GM18951 (cell line): ENCODE results near the gene MAP7D3.
"Not testable (repeated sequence)": the region's sequence is repeated elsewhere in the genome, so short reads cannot be mapped to it uniquely, and the experiment has no call there.

ENCODE experiments used
- POLR2A ChIP-seq: IDR thresholded peaks from 4 replicates; pipeline ENCODE4 v1.6.1; 2011; ENCODE audit warnings: mild to moderate bottlenecking; ENCODE audit not compliant: insufficient read length, insufficient read depth; ENCODE audit errors: extremely low read depth
- in situ Hi-C: fragments of 300-500 bp; cut with MboI; formaldehyde crosslinking; loops from one replicate; pipeline ENCODE4 v1.12.0; 2022; ENCODE audit warnings: low sequenced_read_pairs, mixed read lengths, inconsistent platforms; ENCODE audit not compliant: unreplicated experiment

The MAP7D3 gene, protein sequence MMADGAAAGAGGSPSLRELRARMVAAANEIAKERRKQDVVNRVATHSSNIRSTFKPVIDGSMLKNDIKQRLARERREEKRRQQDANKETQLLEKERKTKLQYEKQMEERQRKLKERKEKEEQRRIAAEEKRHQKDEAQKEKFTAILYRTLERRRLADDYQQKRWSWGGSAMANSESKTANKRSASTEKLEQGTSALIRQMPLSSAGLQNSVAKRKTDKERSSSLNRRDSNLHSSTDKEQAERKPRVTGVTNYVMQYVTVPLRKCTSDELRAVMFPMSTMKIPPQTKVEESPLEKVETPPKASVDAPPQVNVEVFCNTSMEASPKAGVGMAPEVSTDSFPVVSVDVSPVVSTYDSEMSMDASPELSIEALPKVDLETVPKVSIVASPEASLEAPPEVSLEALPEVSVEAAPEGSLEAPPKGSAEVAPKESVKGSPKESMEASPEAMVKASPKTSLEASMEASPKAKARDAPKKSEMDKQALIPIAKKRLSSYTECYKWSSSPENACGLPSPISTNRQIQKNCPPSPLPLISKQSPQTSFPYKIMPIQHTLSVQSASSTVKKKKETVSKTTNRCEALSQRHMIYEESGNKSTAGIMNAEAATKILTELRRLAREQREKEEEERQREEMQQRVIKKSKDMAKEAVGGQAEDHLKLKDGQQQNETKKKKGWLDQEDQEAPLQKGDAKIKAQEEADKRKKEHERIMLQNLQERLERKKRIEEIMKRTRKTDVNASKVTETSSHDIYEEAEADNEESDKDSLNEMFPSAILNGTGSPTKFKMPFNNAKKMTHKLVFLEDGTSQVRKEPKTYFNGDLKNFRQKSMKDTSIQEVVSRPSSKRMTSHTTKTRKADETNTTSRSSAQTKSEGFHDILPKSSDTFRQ

DNA sequence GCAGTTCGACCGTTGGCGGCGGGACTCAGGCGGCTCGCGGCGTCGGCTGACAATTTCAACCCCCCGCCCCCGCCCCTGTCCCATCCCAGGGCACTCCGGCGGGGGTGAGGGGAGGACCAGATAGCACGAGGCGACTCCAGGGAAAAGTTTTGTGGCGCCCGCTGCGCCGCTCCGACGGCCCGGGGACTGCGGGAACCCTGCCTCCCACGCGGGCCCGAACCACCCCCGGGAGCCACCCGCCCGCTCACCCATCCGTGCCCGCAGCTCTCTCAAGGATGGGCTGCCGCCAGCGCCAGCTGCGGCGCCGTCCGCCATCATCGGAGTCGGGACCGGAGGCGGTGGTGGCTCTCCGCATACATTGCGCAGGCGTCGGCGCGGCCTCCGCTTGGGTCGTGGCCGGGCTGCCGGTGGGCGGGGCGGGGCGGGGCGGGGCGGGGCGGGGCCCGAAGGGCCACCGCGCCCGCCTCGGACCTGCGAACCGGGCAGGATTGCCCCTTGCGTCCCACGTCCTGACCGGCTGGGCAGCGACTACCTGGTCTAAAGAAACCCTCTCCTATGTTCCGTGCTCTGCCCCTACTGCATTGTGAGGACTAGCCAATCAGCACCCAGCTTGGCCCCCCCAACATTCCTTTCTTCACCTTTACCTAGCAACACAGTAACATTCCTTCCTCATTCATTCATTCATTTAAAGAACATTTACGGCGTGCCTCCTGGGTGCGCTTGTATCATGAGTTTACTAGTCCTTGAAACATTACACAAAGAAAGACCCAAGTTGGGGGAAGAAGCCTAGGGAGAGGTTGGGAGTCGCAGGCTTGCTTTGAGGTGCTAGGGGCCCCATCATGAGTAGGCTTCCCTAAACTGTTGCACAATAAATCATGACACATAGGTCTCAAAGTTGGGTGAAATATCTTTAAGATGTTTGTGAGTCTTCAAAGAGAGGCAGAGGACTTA, at the start of gene MAP7D3:
Gene MAP7D3, minus strand, starts transcription at position 360 of the 951 bp plus-strand sequence. Its CDS starts 42 bp downstream, at position 318.
- in situ Hi-C loops: no loop called here
- TF ChIP-seq POLR2A: peak; percentile 75

DNA sequence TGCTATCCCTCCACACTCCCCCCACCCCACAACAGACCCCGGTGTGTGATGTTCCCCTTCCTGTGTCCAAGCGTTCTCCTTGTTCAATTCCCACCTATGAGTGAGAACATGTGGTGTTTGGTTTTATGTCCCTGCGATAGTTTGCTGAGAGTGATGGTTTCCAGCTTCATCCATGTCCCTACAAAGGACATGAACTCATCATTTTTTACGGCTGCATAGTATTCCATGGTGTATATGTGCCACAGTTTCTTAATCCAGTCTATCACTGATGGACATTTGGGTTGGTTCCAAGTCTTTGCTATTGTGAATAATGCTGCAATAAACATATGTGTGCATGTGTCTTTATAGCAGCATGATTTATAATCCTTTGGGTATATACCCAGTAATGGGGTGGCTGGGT, 49.5 kb upstream of the MAP7D3 start, which contains the start of gene ADGRG4:
Gene ADGRG4, plus strand, starts transcription at position 243 of the 400 bp plus-strand sequence. CDS start 7,815 bp downstream, outside the sequence.
- in situ Hi-C loops: not testable (repeated sequence)

DNA sequence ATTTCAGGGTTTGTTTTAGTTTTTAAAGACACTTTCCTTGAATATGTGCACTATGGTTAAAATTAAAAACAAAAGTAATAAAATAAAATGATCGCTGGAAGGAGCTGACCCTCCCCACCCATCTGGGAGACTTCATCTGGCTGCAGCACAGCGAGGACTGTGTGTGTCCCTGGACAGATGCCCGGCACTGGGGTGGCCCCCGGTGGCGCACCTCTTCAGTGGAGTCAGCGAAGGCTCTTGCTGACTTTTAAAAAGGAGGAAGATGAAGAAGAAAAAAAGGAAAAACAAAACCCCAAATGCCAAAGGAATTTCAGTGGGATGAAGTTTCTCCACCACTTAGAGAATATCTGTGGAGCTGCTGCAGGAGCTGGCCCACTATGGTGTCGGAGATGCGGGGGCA, 44.2 kb upstream of the MAP7D3 start:
- in situ Hi-C loops: no loop called here
- TF ChIP-seq POLR2A: no peak

DNA sequence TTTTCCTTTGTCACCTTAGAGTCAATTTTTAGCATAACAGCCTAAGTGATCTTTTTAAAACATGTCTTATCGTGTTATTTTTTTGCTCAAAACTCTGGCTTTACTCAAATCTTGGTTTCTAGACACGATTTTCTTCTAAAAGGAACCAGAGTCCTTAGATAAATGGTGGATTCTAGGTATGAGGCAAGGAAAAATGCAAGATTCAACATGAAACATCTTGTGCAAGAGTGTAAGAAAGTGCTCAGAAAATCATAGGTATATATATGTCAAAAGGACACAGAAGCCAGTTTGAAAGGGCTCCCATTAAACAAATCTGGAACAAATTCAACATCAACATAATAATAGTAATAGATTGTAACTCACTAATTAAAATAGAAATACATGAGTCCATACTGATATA, 41.5 kb upstream of the MAP7D3 start:
- TF ChIP-seq POLR2A: no peak
- in situ Hi-C loops: no loop called here

DNA sequence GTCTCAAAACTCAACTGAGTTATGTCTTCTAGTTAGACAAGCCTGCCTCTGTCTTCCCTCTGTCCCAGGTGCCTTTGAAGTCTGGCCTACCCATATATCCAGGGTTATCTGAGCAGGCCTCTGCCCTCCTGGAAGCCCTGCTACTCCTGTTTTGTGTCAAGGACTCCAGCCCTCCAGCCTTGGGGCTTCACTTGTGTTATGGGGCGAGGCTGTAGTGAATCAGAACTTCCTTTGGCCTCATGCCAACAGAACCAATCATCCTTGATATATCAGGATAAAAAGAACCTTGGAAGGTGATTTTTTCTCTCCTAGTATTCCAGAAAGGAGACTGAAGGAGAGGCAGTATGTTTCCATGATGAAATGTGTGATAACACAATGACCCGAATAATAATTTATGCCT, 40.6 kb upstream of the MAP7D3 start:
- in situ Hi-C loops: no loop called here
- TF ChIP-seq POLR2A: no peak

DNA sequence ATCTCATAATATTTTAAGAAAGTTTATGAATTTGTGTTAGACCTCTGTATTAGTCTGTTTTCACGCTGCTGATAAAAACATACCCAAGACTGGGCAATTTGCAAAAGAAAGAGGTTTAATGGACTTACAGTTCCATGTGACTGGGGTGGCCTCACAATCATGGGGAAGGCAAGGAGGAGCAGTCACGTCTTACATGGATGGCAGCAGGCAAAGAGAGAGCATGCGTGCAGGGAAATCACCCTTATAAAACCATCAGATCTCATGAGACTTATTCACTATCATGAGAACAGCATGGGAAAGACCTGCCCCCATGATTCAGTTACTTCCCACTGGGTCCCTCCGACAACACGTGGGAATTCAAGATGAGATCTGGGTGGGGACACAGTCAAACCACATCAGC, 35.2 kb upstream of the MAP7D3 start:
- in situ Hi-C loops: not testable (repeated sequence)

DNA sequence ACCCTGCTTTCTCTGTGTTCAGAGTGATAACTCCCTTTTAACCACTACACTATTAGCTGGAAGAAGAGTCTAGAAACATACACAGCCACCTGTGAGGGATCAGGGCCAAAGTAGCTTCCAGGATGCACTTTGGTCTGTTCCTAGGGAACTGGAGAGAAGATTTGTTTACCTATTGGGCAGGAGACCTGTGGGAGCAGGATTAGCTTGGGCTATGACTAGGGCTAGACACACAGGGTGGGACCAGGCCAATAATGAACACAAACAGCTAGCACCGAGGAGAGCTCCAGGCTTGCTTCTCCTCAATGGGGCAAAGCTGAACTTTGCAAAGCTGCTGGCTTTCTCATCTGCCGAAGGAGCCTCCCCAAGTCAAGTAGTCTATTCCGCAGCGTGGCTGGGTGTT, 24.4 kb upstream of the MAP7D3 start:
- in situ Hi-C loops: no loop called here
- TF ChIP-seq POLR2A: no peak

DNA sequence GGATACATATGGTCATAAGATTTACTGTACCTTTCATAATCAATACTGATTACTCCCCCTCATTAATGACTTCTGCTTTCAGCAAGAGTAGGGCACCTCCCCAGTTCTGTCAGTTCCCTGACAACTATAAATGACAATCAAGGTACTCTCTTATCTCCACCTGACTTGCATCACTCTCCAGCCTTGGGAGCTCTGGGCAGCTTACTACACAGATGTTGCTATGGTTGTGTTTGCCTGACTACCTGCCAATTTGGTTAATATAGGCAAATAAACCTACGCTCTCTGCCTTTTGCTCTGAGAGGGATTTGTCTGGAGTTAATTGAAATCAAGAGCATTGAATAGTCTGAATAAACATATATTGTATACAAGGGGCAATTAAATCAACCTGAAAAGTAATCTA, 22.8 kb upstream of the MAP7D3 start:
- no peak for TF ChIP-seq POLR2A
- in situ Hi-C loops: no loop called here

DNA sequence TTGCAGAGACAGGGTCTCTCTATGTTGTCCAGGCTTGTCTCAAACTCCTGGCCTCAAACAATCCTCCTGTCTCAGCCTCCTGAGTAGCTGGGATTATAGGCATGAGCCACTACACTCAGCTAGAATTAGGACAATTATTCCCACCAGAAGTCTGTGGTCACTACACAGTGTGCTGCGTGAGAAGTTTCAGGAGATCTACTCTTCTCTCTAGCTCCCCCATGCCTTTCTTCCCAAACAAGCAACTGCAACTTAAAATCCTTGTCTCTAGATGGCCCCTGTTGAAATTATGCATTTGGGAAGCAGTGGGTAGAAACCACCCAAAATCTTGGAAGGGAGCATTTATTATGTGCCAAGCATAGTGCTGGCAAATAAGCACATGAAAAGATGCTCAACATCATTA, 21.1 kb upstream of the MAP7D3 start:
- no peak for TF ChIP-seq POLR2A
- in situ Hi-C loops: no loop called here

DNA sequence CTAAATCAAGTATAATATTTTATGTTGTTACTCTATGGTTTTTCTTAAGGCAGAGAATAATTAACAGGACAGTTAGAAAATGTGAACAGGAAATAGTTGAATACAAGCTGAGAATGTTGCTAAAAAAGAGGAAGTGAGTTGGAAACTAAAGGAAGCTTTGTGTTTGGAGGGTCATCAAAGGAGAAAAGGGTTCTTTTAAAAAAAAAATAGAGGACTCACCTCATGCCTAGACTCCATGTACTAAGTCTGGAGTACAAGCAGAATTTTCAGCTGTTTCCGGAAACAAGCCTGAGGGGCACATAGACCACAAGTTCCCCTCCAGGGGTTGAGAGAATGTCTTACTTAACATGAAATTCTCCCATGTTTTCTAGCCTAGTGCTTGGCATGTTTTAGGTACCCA, 20.1 kb upstream of the MAP7D3 start:
- in situ Hi-C loops: no loop called here
- no peak for TF ChIP-seq POLR2A

DNA sequence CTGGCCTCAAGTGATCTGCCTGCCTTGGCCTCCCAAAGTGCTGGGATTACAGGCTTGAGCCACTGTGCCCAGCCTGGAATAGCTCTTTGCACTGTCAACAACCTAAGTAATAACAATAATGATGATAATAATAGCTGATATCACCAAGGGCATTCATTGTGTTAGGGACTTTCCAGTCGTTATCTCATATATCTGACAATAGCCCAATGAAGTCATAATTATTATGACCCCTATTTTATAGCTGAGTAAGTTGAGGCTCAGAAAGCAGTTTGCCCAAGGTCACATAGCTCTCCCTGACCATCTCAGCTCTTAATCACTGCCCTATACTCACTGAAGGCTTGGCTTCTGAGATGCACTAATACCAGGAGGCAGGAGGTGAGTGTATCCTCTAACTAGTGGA, 18.7 kb upstream of the MAP7D3 start:
- TF ChIP-seq POLR2A: no peak
- in situ Hi-C loops: no loop called here

DNA sequence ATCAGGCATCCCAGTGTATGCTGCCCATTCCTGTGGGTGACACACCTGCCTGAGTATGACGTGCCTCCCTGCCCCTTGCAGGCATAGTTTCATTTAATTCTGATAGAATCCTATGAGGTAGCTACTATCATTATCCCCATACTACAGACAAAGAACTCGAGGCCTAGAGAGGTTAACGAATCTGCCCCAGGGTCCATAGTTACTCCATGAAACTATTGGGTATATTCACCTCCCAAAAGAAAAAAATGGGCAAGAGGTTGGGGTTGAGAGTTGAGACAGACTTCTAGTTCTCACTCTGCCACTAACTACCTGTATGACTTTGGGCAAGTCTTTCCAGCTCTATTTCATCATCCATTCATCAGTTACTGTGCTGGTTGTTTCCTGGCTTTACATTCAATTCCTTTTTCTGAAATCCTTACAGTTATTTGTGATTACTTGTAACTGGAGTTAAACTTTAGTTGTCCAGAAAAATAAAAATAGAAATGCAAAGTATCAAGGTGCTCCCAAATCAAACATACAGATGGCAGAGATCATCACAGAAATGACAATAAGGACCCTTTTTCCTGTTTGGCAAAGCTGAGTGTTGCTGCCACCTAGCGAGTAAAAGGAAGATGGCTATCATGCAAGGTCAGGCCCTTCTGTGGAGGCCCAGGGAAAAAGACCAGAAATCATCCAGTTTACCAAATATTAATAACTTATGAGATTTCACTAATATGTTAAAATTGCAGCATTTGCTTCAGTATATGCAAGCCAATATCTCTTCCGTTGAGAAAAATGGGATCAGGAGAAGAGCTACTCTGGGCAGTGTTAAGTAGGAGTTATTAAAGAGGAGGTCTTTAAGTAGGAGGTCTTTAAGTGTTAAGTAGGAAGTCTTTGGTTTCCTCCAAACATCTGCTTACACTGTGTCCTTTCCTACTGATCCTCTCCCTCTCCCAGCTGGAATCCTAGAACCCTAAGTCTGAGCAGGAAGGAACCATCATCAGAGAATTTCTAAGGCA, 17.1 kb upstream of the MAP7D3 start:
- no peak for TF ChIP-seq POLR2A
- in situ Hi-C loops: no loop called here
